NCI-H2227 (cell line): Measurements from ENCODE around the gene GSTM5.
"Not testable (repeated sequence)": the region's sequence is repeated elsewhere in the genome, so short reads cannot be mapped to it uniquely, and the experiment has no call there.

Source experiments
- DNase-seq: peaks from one replicate; lab custom pipeline; 2025; ENCODE audit not compliant: unreplicated experiment; lab: John Stamatoyannopoulos, UW

Gene GSTM5

DNA sequence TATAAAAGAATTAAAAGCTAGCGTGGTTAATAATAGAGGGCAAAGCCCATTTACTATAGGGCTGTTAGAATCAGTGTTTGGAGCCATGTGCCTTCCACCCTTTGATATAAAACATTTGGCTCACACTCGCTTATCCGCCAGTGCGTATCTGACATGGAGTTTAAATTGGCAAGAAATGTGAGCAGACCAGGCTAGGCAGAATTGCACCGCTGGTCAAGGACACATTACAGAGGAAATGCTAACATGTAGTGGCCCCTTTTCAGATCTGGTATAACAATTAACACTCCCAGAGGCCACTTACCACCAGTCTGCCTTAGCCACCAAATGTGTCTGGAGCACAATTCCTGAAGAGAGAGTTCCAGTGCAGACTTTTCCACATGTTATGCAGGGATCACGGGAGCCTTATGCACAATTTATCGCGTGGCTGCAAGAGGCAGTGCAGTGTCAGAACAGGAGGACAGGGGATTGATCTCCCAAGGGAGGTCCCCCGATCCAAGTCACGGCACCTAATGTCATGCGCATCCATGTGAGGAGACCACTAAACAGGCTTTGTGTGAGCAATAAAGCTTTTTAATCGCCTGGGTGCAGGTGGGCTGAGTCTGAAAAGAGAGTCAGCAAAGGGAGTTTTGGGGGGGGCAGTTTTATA lies 14.8 kb downstream of the GSTM5 start:
- DNase-seq, result no peak

- DNase-seq, result no peak
Observed at GRCh38 chr1:109728870-109729269, 16.8 kb downstream of the GSTM5 start.

DNA sequence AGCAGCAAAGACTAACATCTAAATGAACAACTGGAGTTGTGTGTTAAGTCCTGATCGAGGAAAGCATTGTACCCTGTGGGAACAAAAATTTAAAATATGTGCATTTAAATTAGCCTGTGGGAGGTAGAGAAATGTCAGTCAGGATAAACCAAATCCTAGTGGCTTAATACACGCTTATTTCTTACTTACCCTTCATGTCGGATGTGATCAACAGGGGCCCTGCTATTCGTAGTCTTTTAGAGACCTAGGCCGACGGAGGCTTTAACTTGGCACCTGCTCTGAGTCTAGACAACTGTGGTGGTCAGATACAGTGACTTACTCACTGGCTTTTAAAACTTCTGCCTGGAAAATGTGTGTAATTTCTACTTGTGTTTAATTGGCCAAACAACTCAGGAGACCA lies 18.6 kb downstream of the GSTM5 start:
- DNase-seq, result no peak

- DNase-seq, result no peak
Observed at GRCh38 chr1:109732390-109732881, 20.4 kb downstream of the GSTM5 start.

- DNase-seq, result no peak
Observed at GRCh38 chr1:109733236-109733870, 21.3 kb downstream of the GSTM5 start.

DNA sequence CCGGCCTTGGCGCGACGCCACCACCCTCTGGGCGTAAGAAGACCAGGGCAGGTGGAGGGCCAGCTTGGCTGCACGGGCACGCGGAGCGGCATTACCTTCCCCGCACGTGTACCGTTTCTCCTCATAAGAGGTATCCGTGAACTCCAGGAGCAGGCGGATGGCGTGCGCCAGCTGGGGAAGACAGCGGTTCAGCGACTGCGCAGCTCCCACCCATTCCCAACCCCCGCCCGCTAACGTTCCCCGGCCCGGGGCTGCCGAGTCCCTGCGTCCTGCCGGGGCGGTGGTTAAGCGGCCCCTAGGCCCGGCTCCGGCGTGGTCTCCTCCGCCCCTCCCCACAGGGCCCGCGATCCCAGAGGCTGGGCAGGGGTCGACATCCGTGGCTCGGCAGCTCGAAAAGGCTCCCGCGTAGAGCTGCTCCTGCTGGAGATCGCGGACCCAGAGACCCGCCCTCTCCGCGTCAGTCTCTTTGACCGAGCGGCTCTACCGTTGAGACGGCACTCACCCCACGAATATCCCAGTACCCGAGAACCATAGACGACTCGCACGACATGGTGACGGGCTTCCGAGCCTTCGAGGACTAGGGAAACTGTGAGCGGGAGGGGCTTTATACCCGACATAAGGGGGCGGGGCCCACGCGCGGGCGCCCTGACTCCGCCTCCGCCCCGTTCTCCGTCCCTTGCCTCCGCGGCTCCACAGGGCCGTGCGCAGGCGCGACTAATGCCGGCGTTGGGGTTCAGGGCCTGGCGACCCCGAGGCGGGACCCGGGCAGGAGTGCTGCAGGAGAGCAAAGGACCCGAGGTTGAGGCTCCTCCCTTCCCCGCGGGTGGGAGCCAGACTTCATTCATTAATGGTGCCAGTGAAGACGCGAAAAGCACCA lies 27.9 kb downstream of the GSTM5 start:
- DNase-seq, result peak; percentile 88

- DNase-seq, result no peak
Observed at GRCh38 chr1:109740615-109741373, 28.7 kb downstream of the GSTM5 start, which contains the start of gene GSTM3. Gene GSTM3, minus strand, starts transcription at chr1:109741038. Its CDS starts 751 bp downstream, at chr1:109740287.

GRCh38 chr1:109748311-109748710 lies 36.3 kb downstream of the GSTM5 start:
- DNase-seq, result not testable (repeated sequence)

DNA sequence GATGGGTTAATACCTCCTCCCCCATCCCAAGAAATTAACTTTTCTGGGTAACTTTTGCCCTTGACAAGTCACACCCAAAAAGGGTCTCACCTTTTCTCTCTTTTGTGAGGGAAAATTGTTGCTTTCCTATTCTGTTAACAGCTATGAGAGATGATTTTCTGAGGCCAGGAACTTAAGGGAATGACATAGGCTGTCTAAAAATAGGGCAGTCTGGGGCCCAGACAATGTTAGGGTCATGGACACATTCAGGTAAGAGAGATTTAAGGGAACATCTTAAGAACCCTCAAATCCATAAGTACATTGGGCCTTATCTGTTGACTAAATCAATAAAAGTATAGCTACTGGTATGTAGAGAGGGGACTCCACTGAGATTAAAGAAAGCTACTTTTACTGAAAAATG lies 37.2 kb downstream of the GSTM5 start:
- DNase-seq, result no peak

GRCh38 chr1:109750241-109750882 lies 38.3 kb downstream of the GSTM5 start:
- no peak for DNase-seq

DNA sequence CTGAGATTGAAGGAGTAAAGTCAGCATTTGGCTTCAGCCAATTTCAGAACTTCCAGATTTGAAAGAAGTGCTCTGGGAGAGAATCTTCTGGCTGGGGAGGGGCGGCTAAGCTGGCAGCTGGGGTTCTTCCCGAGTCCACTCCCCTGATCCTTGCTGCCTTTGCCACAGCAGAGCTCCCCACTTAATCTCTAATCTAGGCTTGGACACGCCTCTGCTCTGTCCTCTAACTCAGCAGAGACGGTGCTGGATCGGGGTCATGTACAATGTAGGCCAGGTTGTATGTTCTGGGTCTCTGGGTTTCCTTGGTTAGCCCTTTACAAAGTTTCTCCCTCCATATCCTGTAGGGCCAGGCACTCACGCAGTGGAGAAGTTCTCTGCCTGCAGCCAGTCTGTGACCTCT lies 38.9 kb downstream of the GSTM5 start:
- no peak for DNase-seq

GRCh38 chr1:109751531-109752260 lies 39.6 kb downstream of the GSTM5 start:
- no peak for DNase-seq

DNA sequence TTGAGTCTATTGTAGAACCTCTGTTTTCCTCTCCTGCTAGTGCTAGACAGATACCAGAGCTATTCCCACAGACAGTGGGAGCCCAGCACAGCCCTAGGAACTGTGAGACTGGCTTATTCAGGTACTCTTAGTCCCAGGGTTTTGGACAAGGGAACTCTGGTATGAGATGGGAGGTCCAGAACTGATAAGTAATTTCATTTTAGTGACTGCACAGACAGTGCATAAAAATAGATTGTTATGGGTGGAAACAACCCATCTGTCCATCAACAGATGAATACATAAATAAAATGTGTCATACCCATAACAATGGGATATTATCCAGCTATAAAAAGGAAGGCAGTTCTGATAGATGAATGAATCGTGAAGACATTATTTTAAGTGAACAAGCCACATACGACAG lies 42.7 kb downstream of the GSTM5 start:
- DNase-seq, result no peak

GRCh38 chr1:109756325-109756724 lies 44.3 kb downstream of the GSTM5 start:
- not testable (repeated sequence) for DNase-seq

DNA sequence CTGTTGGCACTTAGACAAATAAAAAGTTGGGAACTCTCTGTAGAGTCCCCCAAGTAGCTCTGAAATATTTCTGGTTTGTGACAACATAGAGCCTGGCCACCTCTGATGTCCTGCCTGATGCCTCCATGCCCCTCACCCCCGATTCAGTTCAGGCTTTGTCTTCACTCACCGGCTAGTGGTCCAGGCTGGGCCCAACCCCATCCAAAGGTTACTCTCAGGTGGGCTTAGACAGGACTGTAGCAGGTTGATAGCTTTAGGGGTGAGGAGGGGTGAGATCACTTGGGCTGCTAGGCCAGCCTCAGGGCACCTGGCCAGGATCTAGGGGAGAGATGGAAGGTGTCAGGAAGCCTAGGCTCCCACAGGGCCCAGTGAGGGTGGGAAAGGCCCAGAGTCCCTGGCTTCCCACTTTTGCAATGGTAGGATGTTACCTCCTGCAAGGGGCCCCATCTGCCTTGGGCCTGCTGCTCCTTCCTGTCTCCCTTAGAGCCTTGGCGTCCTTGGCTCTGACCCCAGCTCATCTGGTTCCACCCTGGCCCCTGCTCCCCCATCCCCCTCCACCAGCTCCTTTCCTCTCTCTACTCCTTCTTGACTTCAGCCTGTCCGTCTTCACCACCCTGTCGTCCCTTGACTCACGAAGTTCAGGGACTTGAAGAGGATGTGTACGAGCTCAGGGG lies 44.9 kb downstream of the GSTM5 start:
- DNase-seq, result no peak

DNA sequence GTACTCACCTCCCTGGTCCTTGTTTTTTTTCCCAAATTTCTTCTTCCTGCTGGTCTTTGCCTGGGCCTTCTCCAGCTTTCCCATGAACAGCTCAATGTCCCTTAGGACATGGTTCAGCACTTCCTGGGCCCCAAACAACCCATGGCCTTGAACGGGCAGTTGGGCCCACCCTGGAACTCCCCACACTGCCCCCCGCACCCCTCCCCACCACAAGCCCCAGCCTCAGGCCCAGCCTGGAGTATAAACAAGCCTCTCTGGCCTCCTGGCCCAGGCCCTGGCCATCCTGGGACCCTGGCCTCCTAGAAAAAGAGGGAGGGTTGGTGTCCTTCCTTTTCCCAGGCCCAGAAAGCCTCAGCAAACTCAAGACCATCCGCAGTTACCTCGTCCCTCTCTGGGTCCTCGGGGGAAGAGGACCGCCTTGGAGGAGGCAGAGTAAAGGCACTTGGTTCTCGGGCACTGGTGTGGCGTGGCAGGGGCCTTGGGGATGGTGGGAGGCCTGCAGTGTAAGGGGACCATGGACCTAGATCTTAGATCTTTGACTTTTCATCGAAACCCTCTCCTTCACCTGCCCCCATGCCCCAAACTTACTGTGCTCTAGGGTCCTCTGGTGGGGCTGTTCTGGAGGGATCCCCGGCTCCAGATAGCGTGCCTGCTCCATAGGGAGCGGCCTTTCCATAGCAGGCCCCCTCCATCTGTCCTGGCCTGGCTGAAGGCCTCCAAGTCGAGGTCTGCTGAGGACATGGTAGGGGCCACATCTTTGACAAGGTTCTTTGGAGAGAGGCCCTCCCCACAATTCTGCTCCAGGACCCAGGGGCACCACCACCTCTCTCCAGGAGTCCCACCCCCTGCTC lies 46.1 kb downstream of the GSTM5 start:
- DNase-seq, result no peak

- DNase-seq, result no peak
Observed at GRCh38 chr1:109759513-109760334, 47.7 kb downstream of the GSTM5 start.
